Right lobe of liver (tissue), 4 donors: ENCODE results near the gene BOLA2B.
A peak's percentile ranks its signal among the peaks of the same experiment; 100 is the strongest.

ENCODE experiments used
- CTCF ChIP-seq, 4 donors: fragments of 200-600 bp in 3 of 4; fragments of 450-650 bp in 1 of 4; IDR thresholded peaks; one replicate each; pipeline versions ENCODE4 v1.5.1 to v1.8.0; 2016 to 2022; ENCODE audit warnings: antibody characterized with exemption in 4 of 4, mild to moderate bottlenecking in 2 of 4
- POLR2A ChIP-seq: fragments of 450-650 bp; IDR thresholded peaks from one replicate; pipeline ENCODE4 v1.6.1; 2017; ENCODE audit warnings: antibody characterized with exemption, mild to moderate bottlenecking
- donor health status: DM: no; HTN: no; CAD: no.
- donor health status: DM: no; HTN: no; CAD: no.
- donor health status: DM: no; HTN: yes; CAD: no.

- TF ChIP-seq CTCF (IDR thresholded peaks at IDR 0.05) = peak; percentile 43 to 77 (median 56)
- no peak for TF ChIP-seq POLR2A
Measured at GRCh38 chr16:30186782-30187555, 6.5 kb downstream of the BOLA2B start.
